ENCODE measurements around the gene FGF23. TPM values are rescaled to one million over a fixed set of nuclear protein-coding genes. Genes with fewer than 3 reads are reported as not detected.

Gene FGF23
- total RNA-seq, 1 experiment from 2014 or later = not detected

GRCh38 chr12:4323396-4323795, 56.1 kb downstream of the FGF23 start:
- intact Hi-C loops (cut with micrococcal nuclease; ENCODE audit: unreplicated experiment) = no loop called here
- CTCF ChIA-PET = interaction anchor here (0.6 to 0.7 kb wide), 3 partner anchors 12 to 613 kb away, joined by 3 to 5 read pairs (median 3); no protein-coding TSS in a partner anchor
- H3K9me3 Mint-ChIP-seq (ENCODE audit: low read depth, unreplicated experiment) = peaks cover 3% of the 10 kb centered on the region
- TF ChIP-seq CTCF (IDR thresholded peaks at IDR 0.05; ENCODE audit: unreplicated experiment) = no peak
- H3K27ac Mint-ChIP-seq (ENCODE audit: unreplicated experiment) = no peak overlapping the region
- no peak overlapping the region for H3K4me3 Mint-ChIP-seq (ENCODE audit: low read depth, unreplicated experiment)
- BruUV-seq (replicated peaks) = no TSS peak
- peaks cover 11% of the 10 kb centered on the region for H3K4me1 Mint-ChIP-seq (ENCODE audit: low read depth, unreplicated experiment)
- DNase-seq = no peak
- H3K36me3 Mint-ChIP-seq (ENCODE audit: insufficient read depth, unreplicated experiment) = peaks cover 28% of the 10 kb centered on the region
- no peaks in the 10 kb centered on the region for H3K27me3 Mint-ChIP-seq (ENCODE audit: unreplicated experiment)

GRCh38 chr12:4322726-4323125, 56.8 kb downstream of the FGF23 start:
- Mint-ChIP-seq H3K27me3 (ENCODE audit: unreplicated experiment) (no peaks in the 10 kb centered on the region), H3K36me3 (ENCODE audit: insufficient read depth, unreplicated experiment) (peaks cover 28% of the 10 kb centered on the region), H3K4me1 (ENCODE audit: low read depth, unreplicated experiment) (peaks cover 11% of the 10 kb centered on the region), H3K27ac (ENCODE audit: unreplicated experiment) (peak overlapping the region; percentile 52), H3K4me3 (ENCODE audit: low read depth, unreplicated experiment) (peak overlapping the region; percentile 98), H3K9me3 (ENCODE audit: low read depth, unreplicated experiment) (peaks cover 3% of the 10 kb centered on the region)
- intact Hi-C loops (cut with micrococcal nuclease; ENCODE audit: unreplicated experiment) = no loop called here
- BruUV-seq (replicated peaks) = no TSS peak
- no peak for TF ChIP-seq CTCF (IDR thresholded peaks at IDR 0.05; ENCODE audit: unreplicated experiment)
- CTCF ChIA-PET = interaction anchor here (0.6 to 1.3 kb wide), 5 partner anchors 8 to 614 kb away, joined by 3 to 5 read pairs (median 3); no protein-coding TSS in a partner anchor
- no peak for DNase-seq

- Mint-ChIP-seq H3K27me3 (ENCODE audit: unreplicated experiment) (no peaks in the 10 kb centered on the region), H3K4me3 (ENCODE audit: low read depth, unreplicated experiment) (peak within 1 kb of the TSS; percentile 98), H3K36me3 (ENCODE audit: insufficient read depth, unreplicated experiment) (peaks cover 28% of the 10 kb centered on the region), H3K27ac (ENCODE audit: unreplicated experiment) (peak within 1 kb of the TSS; percentile 87), H3K4me1 (ENCODE audit: low read depth, unreplicated experiment) (peaks cover 11% of the 10 kb centered on the region), H3K9me3 (ENCODE audit: low read depth, unreplicated experiment) (peaks cover 3% of the 10 kb centered on the region)
- intact Hi-C loops (cut with micrococcal nuclease; ENCODE audit: unreplicated experiment) = no loop called here
- no peak for TF ChIP-seq CTCF (IDR thresholded peaks at IDR 0.05; ENCODE audit: unreplicated experiment)
- DNase-seq = peak; percentile 94
- no TSS peak for BruUV-seq (replicated peaks)
- CTCF ChIA-PET = no interaction called here
These were observed 58.4 kb downstream of the FGF23 start, which contains the start of gene TIGAR for GRCh38 chr12:4320853-4321701. Gene TIGAR (plus strand): TSS chr12:4321213. CDS start chr12:4321272, 59 bp downstream.

- TF ChIP-seq CTCF (IDR thresholded peaks at IDR 0.05; ENCODE audit: unreplicated experiment) = no peak
- BruUV-seq (replicated peaks) = TSS peak; percentile 99
- H3K27me3 Mint-ChIP-seq (ENCODE audit: unreplicated experiment) = peaks cover 3% of the 10 kb centered on the region
- H3K27ac Mint-ChIP-seq (ENCODE audit: unreplicated experiment) = peak overlapping the region; percentile 87
- peaks cover 11% of the 10 kb centered on the region for H3K4me1 Mint-ChIP-seq (ENCODE audit: low read depth, unreplicated experiment)
- H3K36me3 Mint-ChIP-seq (ENCODE audit: insufficient read depth, unreplicated experiment) = peaks cover 28% of the 10 kb centered on the region
- no peak for DNase-seq
- H3K4me3 Mint-ChIP-seq (ENCODE audit: low read depth, unreplicated experiment) = peak overlapping the region; percentile 98
- peaks cover 3% of the 10 kb centered on the region for H3K9me3 Mint-ChIP-seq (ENCODE audit: low read depth, unreplicated experiment)
- CTCF ChIA-PET = no interaction called here
- intact Hi-C loops (cut with micrococcal nuclease; ENCODE audit: unreplicated experiment) = no loop called here
These were observed 59.0 kb downstream of the FGF23 start for GRCh38 chr12:4320497-4320852.

Other genes with a start within 250 kb of the FGF23 start
- 0.07 and 0.17 TPM in 2 replicates for gene CCND2, start 106.0 kb downstream of the FGF23 start, total RNA-seq (2022)
- 15.9 and 17.3 TPM in 2 replicates for gene TIGAR, start 58.5 kb downstream of the FGF23 start, total RNA-seq (2022)
- gene FGF6, start 66.1 kb upstream of the FGF23 start, total RNA-seq (2022) = not detected in 2 replicates
- gene RAD51AP1, start 159.2 kb upstream of the FGF23 start, total RNA-seq (2022) = 38.0 and 42.8 TPM in 2 replicates
- 24.6 and 25.9 TPM in 2 replicates for gene DYRK4, start 182.5 kb upstream of the FGF23 start, total RNA-seq (2022)

All from Calu3 (cell line).